ENCODE measurements around the gene LAPTM4A.

LAPTM4A gene

DNA sequence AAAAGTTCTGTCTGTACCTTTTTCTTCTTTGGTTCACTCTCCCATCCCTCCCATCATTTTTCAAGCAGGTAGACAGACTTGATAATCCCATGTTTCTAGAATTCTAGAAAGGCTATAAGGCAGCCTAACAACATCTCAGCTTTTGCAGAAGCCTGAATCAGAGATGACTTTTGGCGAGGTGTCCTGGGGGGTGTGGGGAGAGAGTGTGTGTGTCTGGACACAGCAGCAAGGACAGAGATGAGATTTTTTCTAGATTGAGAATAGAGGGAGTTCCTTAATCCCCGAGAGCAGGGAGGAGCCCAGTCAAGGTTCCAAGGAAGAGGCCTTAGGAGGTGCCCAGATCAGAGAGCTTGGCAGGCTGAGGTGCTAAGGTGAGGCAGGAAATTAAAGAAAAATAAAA is 22.0 kb upstream of the LAPTM4A start:
- H3K4me3 ChIP-seq (ENCODE audit: low read depth, low read length): no peak overlapping the region
- TF ChIP-seq CTCF (IDR thresholded peaks at IDR 0.05; ENCODE audit: borderline replicate concordance, insufficient read depth, low read depth, low read length): no peak

DNA sequence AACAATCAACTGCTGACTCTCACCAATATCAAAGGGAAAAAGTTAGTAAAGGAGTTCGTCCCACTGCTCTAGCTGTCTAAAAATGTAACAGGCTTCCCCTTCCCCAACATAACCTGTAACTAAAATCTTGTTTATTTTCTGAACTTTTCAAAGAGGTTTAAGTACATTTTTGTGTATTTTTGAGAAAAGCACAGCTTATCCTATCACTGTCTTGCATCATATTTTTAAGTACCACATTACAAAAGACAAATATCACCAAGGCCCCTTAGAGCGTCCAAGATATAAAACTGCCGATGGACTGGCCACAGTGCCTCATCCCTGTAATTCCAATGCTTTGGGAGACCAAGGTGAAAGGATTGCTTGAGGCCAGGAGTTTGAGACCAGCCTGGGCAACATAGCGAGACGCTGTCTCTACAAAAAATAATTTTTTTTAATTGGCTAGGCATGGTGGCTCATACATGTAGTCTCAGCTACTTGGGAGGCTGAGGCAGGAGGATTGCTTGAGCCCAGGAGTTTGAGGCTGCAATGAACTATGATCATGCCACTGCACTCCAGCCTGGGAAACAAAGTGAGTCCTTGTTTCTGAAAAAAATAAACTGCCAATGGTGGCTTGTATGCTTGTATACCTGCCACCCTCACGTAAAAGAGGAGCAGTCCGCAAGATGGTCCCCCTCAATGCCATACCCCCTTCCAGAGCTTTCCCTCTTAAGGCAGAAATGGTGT is 21.2 kb upstream of the LAPTM4A start:
- TF ChIP-seq CTCF (IDR thresholded peaks at IDR 0.05; ENCODE audit: borderline replicate concordance, insufficient read depth, low read depth, low read length): no peak
- H3K4me3 ChIP-seq (ENCODE audit: low read depth, low read length): no peak overlapping the region

DNA sequence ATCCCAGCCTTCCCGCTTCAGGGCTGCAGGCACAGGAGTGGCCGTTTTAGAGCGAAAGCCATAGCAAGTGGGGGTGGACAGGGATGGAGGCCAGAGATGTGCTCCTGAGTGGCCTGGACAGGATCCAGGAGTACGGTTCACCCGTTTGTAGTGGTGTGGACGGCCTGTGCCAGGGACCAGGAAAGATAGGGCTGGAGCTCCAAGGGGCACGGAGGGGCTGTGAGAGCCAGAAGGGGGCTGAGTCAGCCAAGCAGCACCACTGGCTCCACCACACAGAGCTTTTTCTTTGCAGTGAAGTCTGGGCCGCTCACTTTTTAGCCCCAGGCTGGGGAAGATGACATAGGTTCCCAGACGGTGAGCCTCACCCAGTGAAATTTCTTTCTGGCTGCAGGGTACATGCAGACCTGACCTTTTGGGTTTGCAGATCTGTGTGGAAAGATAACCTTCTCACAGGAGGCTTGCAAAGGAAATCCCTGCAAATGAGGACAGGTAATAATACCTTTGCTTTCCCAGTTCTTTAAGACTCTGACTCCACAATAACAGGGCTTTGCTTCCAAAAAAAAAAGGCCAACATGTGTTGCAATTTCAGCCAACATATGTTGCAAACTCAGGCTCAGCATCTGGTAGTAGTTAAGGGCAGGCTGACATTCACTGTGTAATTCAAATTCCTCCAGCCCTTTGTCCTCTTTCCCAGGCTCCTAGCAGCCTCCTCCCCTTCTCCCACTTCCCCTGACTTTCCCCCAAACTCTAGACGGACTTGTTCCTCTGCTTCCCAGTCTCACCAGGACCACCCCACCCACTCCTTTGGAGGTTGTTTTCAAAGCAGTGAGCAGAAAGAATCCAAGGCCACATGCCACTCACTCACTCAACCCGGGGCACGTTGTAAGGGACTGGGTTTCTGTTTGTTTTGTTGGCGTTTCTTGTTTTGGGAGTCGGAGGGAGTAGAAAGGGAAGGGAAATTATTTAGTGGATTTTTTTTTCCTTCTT is 20.3 kb upstream of the LAPTM4A start:
- no peak overlapping the region for H3K4me3 ChIP-seq (ENCODE audit: low read depth, low read length)
- TF ChIP-seq CTCF (IDR thresholded peaks at IDR 0.05; ENCODE audit: borderline replicate concordance, insufficient read depth, low read depth, low read length): no peak

DNA sequence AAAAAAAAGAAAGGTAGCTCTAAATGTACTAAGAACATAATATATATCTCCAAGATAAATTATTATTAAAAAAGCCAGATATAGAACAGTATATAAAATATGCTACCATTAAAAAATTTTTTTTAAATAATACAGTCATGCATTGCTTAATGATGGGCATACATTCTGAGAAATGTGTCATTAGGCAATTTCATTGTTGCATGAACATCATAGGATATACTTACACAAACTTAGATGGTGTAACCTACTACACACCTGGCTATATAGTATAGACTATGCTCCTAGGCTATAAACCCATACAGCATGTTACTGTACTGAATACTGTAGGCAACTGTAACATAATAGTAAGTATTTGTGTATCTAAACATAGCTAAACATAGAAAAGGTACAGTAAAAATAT is 18.3 kb upstream of the LAPTM4A start:
- no peak for TF ChIP-seq CTCF (IDR thresholded peaks at IDR 0.05; ENCODE audit: borderline replicate concordance, insufficient read depth, low read depth, low read length)
- H3K4me3 ChIP-seq (ENCODE audit: low read depth, low read length): no peak overlapping the region

DNA sequence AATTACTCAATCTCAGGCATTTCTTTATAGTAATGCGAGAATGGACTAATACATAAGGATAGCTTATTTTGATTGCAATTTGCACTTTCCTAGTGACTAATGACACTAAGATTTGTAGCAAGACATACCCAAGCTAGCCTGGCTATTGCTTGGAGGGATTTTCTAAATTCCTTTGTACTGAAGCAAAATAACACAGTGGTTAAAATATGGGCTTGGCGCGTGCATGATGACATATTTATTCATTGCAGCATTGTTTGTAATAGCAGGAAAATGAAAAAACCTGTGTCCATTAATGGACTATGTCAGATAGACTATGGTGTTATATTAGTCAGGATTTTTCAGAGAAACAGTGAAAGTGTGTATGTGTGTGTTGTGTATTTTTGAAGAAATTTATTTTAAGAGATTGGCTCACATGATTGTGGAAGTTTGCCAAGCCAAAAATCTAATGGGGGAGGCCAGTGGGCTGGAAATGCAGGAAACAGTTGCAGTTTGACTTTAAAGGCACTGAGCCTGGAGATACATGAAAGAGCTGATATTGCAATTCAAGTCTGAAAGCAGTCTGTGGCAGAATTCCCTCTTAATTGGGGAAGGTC is 16.7 kb upstream of the LAPTM4A start:
- no peak for TF ChIP-seq CTCF (IDR thresholded peaks at IDR 0.05; ENCODE audit: borderline replicate concordance, insufficient read depth, low read depth, low read length)
- H3K4me3 ChIP-seq (ENCODE audit: low read depth, low read length): no peak overlapping the region

GRCh38 chr2:20065885-20066602 is 14.6 kb upstream of the LAPTM4A start:
- TF ChIP-seq CTCF (IDR thresholded peaks at IDR 0.05; ENCODE audit: borderline replicate concordance, insufficient read depth, low read depth, low read length): no peak
- no peak overlapping the region for H3K4me3 ChIP-seq (ENCODE audit: low read depth, low read length)

Data from GM12875 (cell line).